CD4-positive, alpha-beta memory T cell (primary cell): Measurements from ENCODE around the gene SHISA9. TPM values are rescaled to one million over a fixed set of nuclear protein-coding genes. Genes with fewer than 3 reads are reported as not detected.

Experiments
- CTCF ChIA-PET: fragments of 350-600 bp; sonication (Branson Sonifier 250); formaldehyde crosslinking; loops from one replicate; lab custom pipeline; 2021; ENCODE audit warnings: inconsistent platforms; ENCODE audit not compliant: partially characterized antibody; lab: Charles Lee
- POLR2A ChIA-PET: fragments of 350-600 bp; sonication (Branson Sonifier 250); formaldehyde crosslinking; loops from one replicate; lab custom pipeline; 2021; ENCODE audit not compliant: partially characterized antibody; lab: Charles Lee
- DNase-seq, 5 donors: peaks; one replicate each; pipeline versions ENCODE4 v3.0.0 to v3.0.0-alpha.2; 2020 to 2022; ENCODE audit warnings: mixed read lengths in 1 of 5
- H3K27ac ChIP-seq: one replicate; pipeline ENCODE4 v1.7.0; 2013; ENCODE audit warnings: low read depth, low read length
- H3K27me3 ChIP-seq: 2 replicates; pipeline ENCODE4 v1.7.0; 2013; ENCODE audit warnings: mild to moderate bottlenecking, low read length, moderate library complexity; ENCODE audit not compliant: insufficient read depth
- H3K36me3 ChIP-seq: 2 replicates; pipeline ENCODE4 v1.7.0; 2013; ENCODE audit warnings: mild to moderate bottlenecking, low read length, moderate library complexity; ENCODE audit not compliant: insufficient read depth
- H3K4me1 ChIP-seq: 2 replicates; pipeline ENCODE4 v1.7.0; 2013; ENCODE audit warnings: mild to moderate bottlenecking, low read length, moderate library complexity; ENCODE audit not compliant: insufficient read depth
- H3K4me3 ChIP-seq, 2 donors: one replicate each; pipeline ENCODE4 v1.7.0; 2013; ENCODE audit warnings: low read length in 2 of 2, mild to moderate bottlenecking in 1 of 2
- H3K9me3 ChIP-seq, 2 donors: one replicate each; pipeline ENCODE4 v1.7.0; 2013; ENCODE audit warnings: low read length in 2 of 2, control low read depth in 1 of 2; ENCODE audit not compliant: control insufficient read depth in 1 of 2
- H3K27ac Mint-ChIP-seq, 7 donors: one replicate each; pipeline ENCODE4 v1.8.0; 2020 to 2021; ENCODE audit warnings: mixed read lengths in 7 of 7, mild to moderate bottlenecking in 6 of 7, inconsistent platforms in 3 of 7, moderate library complexity in 3 of 7
- H3K27me3 Mint-ChIP-seq, 2 donors: one replicate each; pipeline ENCODE4 v1.8.0; 2020 to 2021; ENCODE audit warnings: mixed read lengths in 2 of 2
- H3K36me3 Mint-ChIP-seq, 2 donors: one replicate each; pipeline ENCODE4 v1.8.0; 2020 to 2021; ENCODE audit warnings: mixed read lengths in 2 of 2, inconsistent platforms in 1 of 2, mild to moderate bottlenecking in 1 of 2
- H3K4me1 Mint-ChIP-seq, 4 donors: one replicate each; pipeline ENCODE4 v1.8.0; 2020 to 2021; ENCODE audit warnings: mixed read lengths in 4 of 4, mild to moderate bottlenecking in 1 of 4
- H3K4me3 Mint-ChIP-seq, 8 donors: one replicate each; pipeline ENCODE4 v1.8.0; 2020 to 2021; ENCODE audit warnings: mixed read lengths in 8 of 8, mild to moderate bottlenecking in 7 of 8, moderate library complexity in 6 of 8, inconsistent platforms in 3 of 8
- H3K9me3 Mint-ChIP-seq, 8 donors: one replicate each; pipeline ENCODE4 v1.8.0; 2020 to 2021; ENCODE audit warnings: mixed read lengths in 8 of 8, mild to moderate bottlenecking in 5 of 8, inconsistent platforms in 3 of 8, moderate library complexity in 1 of 8
- intact Hi-C: fragments of 100-400 bp; cut with micrococcal nuclease; formaldehyde crosslinking; loops from one replicate; pipeline ENCODE4 v1.15.1; 2023
- polyA plus RNA-seq, 2 donors: library from polyadenylated mRNA; unstranded; fragments of 300-500 nt; fragmentation: Illumina TruSeq; gene quantifications; one replicate each; pipeline ENCODE4 v1.2.3, GENCODE V29; 2021
- total RNA-seq, 2 experiments: library from RNA; stranded (reverse); gene quantifications; one replicate each; pipeline ENCODE4 v1.2.3, GENCODE V29; 2021

Gene SHISA9
- total and polyA plus RNA-seq, 4 experiments from 2014 or later: not detected

GRCh38 chr16:12881182-12881581 lies 20.2 kb upstream of the SHISA9 start:
- Histone ChIP-seq H3K27ac (no peak overlapping the region), H3K36me3 (no peaks in the 10 kb centered on the region), H3K9me3 (no peaks in the 10 kb centered on the region), H3K4me3 (no peak overlapping the region), H3K27me3 (no peaks in the 10 kb centered on the region), H3K4me1 (no peaks in the 10 kb centered on the region)
- H3K27me3 Mint-ChIP-seq: peaks cover 13 to 14% of the 10 kb centered on the region in 2 donors
- no peak overlapping the region for H3K4me3 Mint-ChIP-seq
- no peak for DNase-seq
- ChIA-PET POLR2A (no interaction called here), CTCF (no interaction called here)
- no peak overlapping the region for H3K27ac Mint-ChIP-seq
- H3K36me3 Mint-ChIP-seq: no peaks in the 10 kb centered on the region
- intact Hi-C loops: no loop called here
- no peaks in the 10 kb centered on the region for H3K4me1 Mint-ChIP-seq
- H3K9me3 Mint-ChIP-seq: peaks cover 0 to 14% (median 2%) of the 10 kb centered on the region in 8 donors

GRCh38 chr16:12881740-12882139 lies 19.7 kb upstream of the SHISA9 start:
- H3K36me3 Mint-ChIP-seq: no peaks in the 10 kb centered on the region
- no peaks in the 10 kb centered on the region for H3K4me1 Mint-ChIP-seq
- no peak overlapping the region for H3K4me3 Mint-ChIP-seq
- Histone ChIP-seq H3K4me1 (no peaks in the 10 kb centered on the region), H3K27ac (no peak overlapping the region), H3K4me3 (no peak overlapping the region), H3K27me3 (no peaks in the 10 kb centered on the region), H3K9me3 (no peaks in the 10 kb centered on the region), H3K36me3 (no peaks in the 10 kb centered on the region)
- no peak for DNase-seq
- no peak overlapping the region for H3K27ac Mint-ChIP-seq
- intact Hi-C loops: no loop called here
- H3K27me3 Mint-ChIP-seq: peaks cover 13 to 14% of the 10 kb centered on the region in 2 donors
- ChIA-PET CTCF (no interaction called here), POLR2A (no interaction called here)
- H3K9me3 Mint-ChIP-seq: peaks cover 0 to 14% (median 2%) of the 10 kb centered on the region in 8 donors

- Mint-ChIP-seq H3K27ac (no peak overlapping the region), H3K9me3 (peaks cover 0 to 10% (median 1%) of the 10 kb centered on the region in 8 donors), H3K27me3 (peaks cover 9% of the 10 kb centered on the region in 2 donors), H3K36me3 (no peaks in the 10 kb centered on the region), H3K4me1 (no peaks in the 10 kb centered on the region), H3K4me3 (no peak overlapping the region)
- DNase-seq: no peak
- no peaks in the 10 kb centered on the region for H3K27me3 ChIP-seq
- H3K4me3 ChIP-seq: no peak overlapping the region
- POLR2A ChIA-PET: no interaction called here
- H3K36me3 ChIP-seq: no peaks in the 10 kb centered on the region
- intact Hi-C loops: no loop called here
- no peaks in the 10 kb centered on the region for H3K9me3 ChIP-seq
- no peak overlapping the region for H3K27ac ChIP-seq
- H3K4me1 ChIP-seq: no peaks in the 10 kb centered on the region
- CTCF ChIA-PET: no interaction called here
These were observed 15.7 kb upstream of the SHISA9 start for GRCh38 chr16:12885742-12886141.

- intact Hi-C loops: no loop called here
- Mint-ChIP-seq H3K27me3 (peaks cover 8 to 15% of the 10 kb centered on the region in 2 donors), H3K27ac (no peak overlapping the region), H3K9me3 (peaks cover 0 to 2% (median 0%) of the 10 kb centered on the region in 8 donors), H3K4me3 (no peak overlapping the region), H3K4me1 (no peaks in the 10 kb centered on the region), H3K36me3 (no peaks in the 10 kb centered on the region)
- H3K4me1 ChIP-seq: no peaks in the 10 kb centered on the region
- ChIA-PET POLR2A (no interaction called here), CTCF (no interaction called here)
- DNase-seq: no peak
- no peak overlapping the region for H3K4me3 ChIP-seq
- H3K27ac ChIP-seq: no peak overlapping the region
- H3K9me3 ChIP-seq: no peaks in the 10 kb centered on the region
- H3K27me3 ChIP-seq: no peaks in the 10 kb centered on the region
- H3K36me3 ChIP-seq: no peaks in the 10 kb centered on the region
These were observed 9.6 kb upstream of the SHISA9 start for GRCh38 chr16:12891836-12892235.

GRCh38 chr16:12893050-12893750 lies 8.2 kb upstream of the SHISA9 start:
- H3K4me3 Mint-ChIP-seq: no peak overlapping the region
- ChIA-PET POLR2A (no interaction called here), CTCF (no interaction called here)
- Histone ChIP-seq H3K9me3 (no peaks in the 10 kb centered on the region), H3K27me3 (no peaks in the 10 kb centered on the region), H3K4me3 (no peak overlapping the region), H3K4me1 (no peaks in the 10 kb centered on the region), H3K27ac (no peak overlapping the region), H3K36me3 (no peaks in the 10 kb centered on the region)
- H3K27me3 Mint-ChIP-seq: peaks cover 6 to 19% of the 10 kb centered on the region in 2 donors
- no peaks in the 10 kb centered on the region for H3K4me1 Mint-ChIP-seq
- H3K9me3 Mint-ChIP-seq: peaks cover 0 to 2% (median 0%) of the 10 kb centered on the region in 8 donors
- H3K36me3 Mint-ChIP-seq: no peaks in the 10 kb centered on the region
- intact Hi-C loops: no loop called here
- H3K27ac Mint-ChIP-seq: peak overlapping the region in 1 of 7 donors; percentile 2
- no peak for DNase-seq

- peaks cover 0 to 2% (median 0%) of the 10 kb centered on the region in 8 donors for H3K9me3 Mint-ChIP-seq
- Histone ChIP-seq H3K9me3 (no peaks in the 10 kb centered on the region), H3K4me1 (no peaks in the 10 kb centered on the region), H3K4me3 (no peak overlapping the region), H3K36me3 (no peaks in the 10 kb centered on the region), H3K27me3 (no peaks in the 10 kb centered on the region), H3K27ac (no peak overlapping the region)
- intact Hi-C loops: no loop called here
- peaks cover 23 to 32% of the 10 kb centered on the region in 2 donors for H3K27me3 Mint-ChIP-seq
- peaks cover 0 to 4% (median 0%) of the 10 kb centered on the region in 4 donors for H3K4me1 Mint-ChIP-seq
- H3K4me3 Mint-ChIP-seq: no peak overlapping the region
- CTCF ChIA-PET: no interaction called here
- H3K27ac Mint-ChIP-seq: no peak overlapping the region
- DNase-seq: no peak
- POLR2A ChIA-PET: no interaction called here
- H3K36me3 Mint-ChIP-seq: no peaks in the 10 kb centered on the region
These were observed 4.8 kb upstream of the SHISA9 start for GRCh38 chr16:12896562-12896961.

- no peak for DNase-seq
These were observed 2.8 kb upstream of the SHISA9 start for GRCh38 chr16:12898551-12898950.

More at GRCh38 chr16:12898551-12898950, 2.8 kb upstream of the SHISA9 start:
- Histone ChIP-seq H3K27ac (no peak overlapping the region), H3K4me3 (no peak overlapping the region), H3K9me3 (no peaks in the 10 kb centered on the region), H3K4me1 (no peaks in the 10 kb centered on the region), H3K27me3 (peaks cover under 1% of the 10 kb centered on the region), H3K36me3 (no peaks in the 10 kb centered on the region)
- ChIA-PET POLR2A (no interaction called here), CTCF (no interaction called here)
- Mint-ChIP-seq H3K27ac (no peak overlapping the region), H3K4me3 (no peak overlapping the region), H3K27me3 (peaks cover 28 to 32% of the 10 kb centered on the region in 2 donors), H3K4me1 (peaks cover 0 to 12% (median under 1%) of the 10 kb centered on the region in 4 donors), H3K36me3 (no peaks in the 10 kb centered on the region), H3K9me3 (peaks cover 0 to 2% (median 0%) of the 10 kb centered on the region in 8 donors)
- intact Hi-C loops: no loop called here
